Loucy (cell line): ENCODE measurements around the gene DHRSX.

Experiments
- CTCF ChIP-seq: fragments of 200-600 bp; sonication (generic); conservative IDR thresholded peaks from 2 replicates; pipeline ENCODE4 v1.5.1; 2014; ENCODE audit warnings: mild to moderate bottlenecking, antibody characterized with exemption, low read length
- EZH2phosphoT487 ChIP-seq: fragments of 200-600 bp; IDR thresholded peaks from 2 replicates; pipeline ENCODE4 v1.6.1; 2018; ENCODE audit warnings: antibody characterized with exemption, mild to moderate bottlenecking, moderate library complexity, borderline replicate concordance

GRCh38 chrX:2330487-2330886 is 170.3 kb downstream of the DHRSX start:
- TF ChIP-seq CTCF: no peak
- no peak for TF ChIP-seq EZH2phosphoT487
